ENCODE data around the gene ADGRL2. TPM values are rescaled to one million over a fixed set of nuclear protein-coding genes. Genes with fewer than 3 reads are reported as not detected.

Gene ADGRL2
- total and polyA plus RNA-seq, 9 of the 15 experiments (the other 6 are each of a cell fraction or from before 2014, with no cell fraction given) = 0.03 to 0.15 (median 0.13) TPM; not detected in 6

DNA sequence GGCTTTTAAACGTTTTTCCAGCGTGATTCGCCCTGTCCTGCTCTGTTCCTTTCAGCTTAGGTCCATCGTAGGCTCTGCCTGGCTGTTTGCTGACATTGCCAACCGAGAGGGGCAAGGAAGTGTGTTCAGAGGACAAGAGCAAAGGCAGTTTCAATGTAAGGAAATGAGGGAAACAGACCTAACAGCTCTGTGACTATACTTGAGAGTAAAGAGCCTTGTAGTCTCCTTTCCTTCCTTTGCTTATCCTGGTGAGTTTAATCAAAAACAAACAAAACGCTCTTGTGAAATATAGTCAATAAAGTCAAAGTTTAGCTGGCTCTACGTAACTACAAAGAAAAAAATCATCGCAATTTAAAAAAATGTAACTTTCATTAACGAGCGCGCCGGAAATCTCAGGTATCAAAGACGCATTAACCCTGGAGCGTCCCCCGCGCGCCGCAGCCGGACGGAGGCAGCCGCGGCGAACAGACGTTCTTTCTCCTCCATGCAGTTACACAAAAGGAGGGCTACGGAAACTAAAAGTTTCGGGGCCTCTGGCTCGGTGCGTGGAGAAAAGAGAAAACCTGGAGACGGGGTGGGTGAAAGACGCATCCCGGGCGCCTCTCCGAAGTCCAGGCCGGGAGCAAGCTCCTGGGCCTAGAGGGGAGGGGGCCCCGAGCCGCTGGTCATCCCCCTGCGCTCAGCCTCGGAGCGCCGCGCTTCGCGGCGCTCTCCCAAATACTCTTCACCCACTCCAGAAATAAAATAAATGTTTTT lies 617 bp upstream of the ADGRL2 start (continued):
- no peak for TF ChIP-seq PKNOX1 (IDR thresholded peaks at IDR 0.05)
- TF ChIP-seq GATA2 (CRISPR knock-in tag; IDR thresholded peaks at IDR 0.05) = no peak
- no peak for TF ChIP-seq PYGO2 (tag; IDR thresholded peaks at IDR 0.05)

DNA sequence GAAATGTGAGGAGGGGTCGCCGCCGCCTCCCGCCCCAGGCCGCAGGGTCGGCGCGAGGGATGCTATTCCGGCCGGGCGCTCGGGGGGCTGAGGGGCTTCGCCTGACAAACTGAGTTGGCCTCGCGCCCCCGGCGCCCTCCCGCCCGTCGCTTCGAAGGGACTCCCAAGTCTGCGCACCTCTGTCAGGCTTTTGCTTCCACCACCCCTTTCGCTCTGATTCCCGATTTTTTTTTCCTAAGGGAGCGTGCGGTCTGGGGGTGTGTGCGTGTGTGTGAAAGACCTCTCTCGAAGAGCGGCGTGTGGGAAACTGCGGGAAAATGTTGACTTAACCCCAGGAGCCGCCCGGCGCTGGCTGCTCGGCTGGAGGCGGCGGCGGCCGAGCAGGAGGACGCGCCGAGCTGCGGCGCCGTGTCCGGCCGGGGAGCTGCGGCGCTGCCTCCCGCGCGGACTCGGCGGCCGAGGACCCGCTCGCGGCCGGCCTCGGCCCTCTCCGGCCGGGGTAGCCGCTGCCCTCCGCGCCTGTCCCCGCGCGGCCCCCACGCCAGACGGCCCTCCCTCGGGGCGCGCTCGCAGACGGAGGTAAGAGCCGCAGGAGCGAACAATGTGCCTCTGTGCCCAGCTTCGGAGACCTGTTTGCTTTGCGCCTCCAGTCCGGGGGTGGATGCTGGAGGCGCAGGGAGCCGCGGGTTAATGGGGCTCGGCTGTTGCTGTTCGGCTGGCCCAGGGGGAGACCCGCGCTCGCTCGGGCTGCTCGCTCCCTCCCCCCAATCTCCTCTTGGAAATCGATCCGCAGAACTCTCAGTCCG lies 1.1 kb downstream of the ADGRL2 start:
- no peak overlapping the region for H2AFZ ChIP-seq (ENCODE audit: low read depth, low read length)
- no peak overlapping the region for H3K27ac ChIP-seq (ENCODE audit: extremely low read depth, low read depth, low read length)
- FAIRE-seq (no peak), DNase-seq (ENCODE audit: extremely low read depth in 1 of 4, low spot score in 3 of 4) (no peak), ATAC-seq (no peak)
- H3K9ac ChIP-seq (ENCODE audit: insufficient read depth in 1 of 2, low read depth in 2 of 2, low read length in 2 of 2) = no peak overlapping the region
- no peaks in the 10 kb centered on the region for H3K27me3 ChIP-seq (ENCODE audit: control insufficient read depth in 2 of 2, insufficient read depth in 2 of 2, low read length in 2 of 2)
- H4K20me1 ChIP-seq (replicated peaks; ENCODE audit: control insufficient read depth, insufficient read depth, low read length) = no peaks in the 10 kb centered on the region
- H3K36me3 ChIP-seq (ENCODE audit: control insufficient read depth, insufficient read depth, low read length) = no peaks in the 10 kb centered on the region
- H3K79me2 ChIP-seq (ENCODE audit: control insufficient read depth, insufficient read depth, low read length) = no peaks in the 10 kb centered on the region
- no TSS peak for BruUV-seq (replicated peaks)
- in situ Hi-C loops (cut with MboI) = no loop called here
- TF ChIP-seq ELK1 (CRISPR knock-in tag; IDR thresholded peaks at IDR 0.05) = no peak
- H3K9me1 ChIP-seq (ENCODE audit: control insufficient read depth, insufficient read depth, low read length) = no peaks in the 10 kb centered on the region
- no peak overlapping the region for H3K4me2 ChIP-seq (ENCODE audit: insufficient read depth, low read length)
- CTCF ChIA-PET (ENCODE audit: low intra/inter-chr PET ratio) = no interaction called here
- 9% methylated on average over 30 of the region's 93 CpGs for WGBS (ENCODE audit: insufficient coverage, low coverage, missing lambda C conversion rate)
- intact Hi-C loops (cut with micrococcal nuclease) = no loop called here
- POLR2A ChIA-PET = no interaction called here
- no peaks in the 10 kb centered on the region for H3K9me3 ChIP-seq (replicated peaks; ENCODE audit: control insufficient read depth, insufficient read depth, low read depth, low read length)
- no peak overlapping the region for H3K4me3 ChIP-seq
- H3K4me1 ChIP-seq (replicated peaks in 1 of 2; ENCODE audit: control insufficient read depth in 2 of 2, insufficient read depth in 2 of 2, low read length in 2 of 2) = no peaks in the 10 kb centered on the region
